HepG2 (cell line): ENCODE data around the gene CD14. TPM values are rescaled to one million over a fixed set of nuclear protein-coding genes. Genes with fewer than 3 reads are reported as not detected.

ENCODE experiments used
- ATF3 ChIP-seq: sonication (generic); formaldehyde crosslinking; IDR thresholded peaks from 2 replicates; pipeline ENCODE4 v1.4.0; 2020; ENCODE audit warnings: missing genetic modification reagents
- CEBPG ChIP-seq: IDR thresholded peaks from 2 replicates; pipeline ENCODE4 v1.6.1; 2016
- CREM ChIP-seq, 2 experiments: sonication (generic) in 1 of 2; formaldehyde crosslinking in 1 of 2; IDR thresholded peaks; 2 replicates each; pipeline versions ENCODE4 v1.4.0 to v1.6.1; 2016 to 2020; ENCODE audit warnings: antibody characterized with exemption in 1 of 2, mild to moderate bottlenecking in 1 of 2, missing genetic modification reagents in 1 of 2
- CTCF ChIP-seq: sonication (generic); formaldehyde crosslinking; IDR thresholded peaks from 2 replicates; pipeline ENCODE4 v1.5.0; 2020; ENCODE audit warnings: mild to moderate bottlenecking, missing genetic modification reagents, moderate library complexity
- HNF4G ChIP-seq, 2 experiments: sonication (generic) in 1 of 2; formaldehyde crosslinking in 1 of 2; IDR thresholded peaks; 2 replicates each; pipeline versions ENCODE4 v1.4.0 to v1.6.1; 2011 to 2020; ENCODE audit warnings: borderline replicate concordance in 2 of 2, low read depth in 2 of 2, mild to moderate bottlenecking in 2 of 2, low read length in 1 of 2, missing genetic modification reagents in 1 of 2, moderate library complexity in 1 of 2
- YEATS2 ChIP-seq: sonication (generic); formaldehyde crosslinking; IDR thresholded peaks from 2 replicates; pipeline ENCODE4 v1.4.0; 2020; ENCODE audit warnings: missing genetic modification reagents, borderline replicate concordance
- ZBTB37 ChIP-seq: sonication (generic); formaldehyde crosslinking; IDR thresholded peaks from 2 replicates; pipeline ENCODE4 v1.4.0; 2020; ENCODE audit warnings: mild to moderate bottlenecking, missing genetic modification reagents
- ZFP1 ChIP-seq: IDR thresholded peaks from 2 replicates; pipeline ENCODE4 v1.6.1; 2016
- ZIK1 ChIP-seq: sonication (generic); formaldehyde crosslinking; IDR thresholded peaks from 2 replicates; pipeline ENCODE4 v1.5.0; 2020; ENCODE audit warnings: mild to moderate bottlenecking, low read depth, missing genetic modification reagents, borderline replicate concordance
- ZMYM4 ChIP-seq: sonication (generic); formaldehyde crosslinking; IDR thresholded peaks from 2 replicates; pipeline ENCODE4 v1.8.1; 2023; ENCODE audit warnings: mild to moderate bottlenecking, missing genetic modification reagents
- ZNF280D ChIP-seq: sonication (generic); formaldehyde crosslinking; IDR thresholded peaks from 2 replicates; pipeline ENCODE4 v1.5.1; 2020; ENCODE audit warnings: mild to moderate bottlenecking, missing genetic modification reagents
- polyA plus RNA-seq, 8 experiments: library from polyadenylated mRNA; depleted of rRNA in 3 of 8; stranded (reverse) in 7 of 8; unstranded in 1 of 8; fragments of >200 nt; fragmentation: Illumina TruSeq in 4 of 8; extraction: Trizol in 4 of 8; gene quantifications; 2 replicates each; pipeline versions ENCODE4 v1.2.1 to v1.2.3, GENCODE V29; 2011 to 2016; ENCODE audit warnings: low read depth in 4 of 8, missing spikeins in 1 of 8, mixed read lengths in 1 of 8; ENCODE audit not compliant: insufficient read depth in 1 of 8
- total RNA-seq, 5 experiments: library from RNA; depleted of rRNA; stranded (reverse); fragments of >200 nt; fragmentation: Illumina TruSeq; extraction: Trizol; gene quantifications; 2 replicates each; pipeline ENCODE4 v1.2.3, GENCODE V29; 2016; ENCODE audit warnings: low read depth in 1 of 5
- TF ChIP-seq, protein P1 (sequence below): sonication (generic); formaldehyde crosslinking; IDR thresholded peaks from 2 replicates; pipeline ENCODE4 v1.4.0; 2020; ENCODE audit warnings: missing genetic modification reagents
- TF ChIP-seq, protein P2 (sequence below): sonication (generic); formaldehyde crosslinking; IDR thresholded peaks from 2 replicates; pipeline ENCODE4 v1.5.0; 2020; ENCODE audit warnings: missing genetic modification reagents

Gene CD14
- total and polyA plus RNA-seq, 2 of the 13 experiments (the other 11 are each of a cell fraction or from before 2014, with no cell fraction given), result 1.7 to 4.7 TPM

- TF ChIP-seq CREM (IDR thresholded peaks at IDR 0.05), result peak; percentile 71; the same call in 1 of the 2 replicates
- no peak for TF ChIP-seq CREM (CRISPR knock-in tag; IDR thresholded peaks at IDR 0.05)
- TF ChIP-seq CTCF (CRISPR knock-in tag), result no peak
- peak; percentile 90 for TF ChIP-seq HNF4G (IDR thresholded peaks at IDR 0.05; ENCODE audit: borderline replicate concordance, low read depth, low read length)
- no peak for TF ChIP-seq HNF4G (CRISPR knock-in tag; IDR thresholded peaks at IDR 0.05; ENCODE audit: borderline replicate concordance, low read depth)
- peak; percentile 32; the same call in 1 of the 2 replicates for TF ChIP-seq ZMYM4 (CRISPR knock-in tag)
- TF ChIP-seq, protein P1, sequence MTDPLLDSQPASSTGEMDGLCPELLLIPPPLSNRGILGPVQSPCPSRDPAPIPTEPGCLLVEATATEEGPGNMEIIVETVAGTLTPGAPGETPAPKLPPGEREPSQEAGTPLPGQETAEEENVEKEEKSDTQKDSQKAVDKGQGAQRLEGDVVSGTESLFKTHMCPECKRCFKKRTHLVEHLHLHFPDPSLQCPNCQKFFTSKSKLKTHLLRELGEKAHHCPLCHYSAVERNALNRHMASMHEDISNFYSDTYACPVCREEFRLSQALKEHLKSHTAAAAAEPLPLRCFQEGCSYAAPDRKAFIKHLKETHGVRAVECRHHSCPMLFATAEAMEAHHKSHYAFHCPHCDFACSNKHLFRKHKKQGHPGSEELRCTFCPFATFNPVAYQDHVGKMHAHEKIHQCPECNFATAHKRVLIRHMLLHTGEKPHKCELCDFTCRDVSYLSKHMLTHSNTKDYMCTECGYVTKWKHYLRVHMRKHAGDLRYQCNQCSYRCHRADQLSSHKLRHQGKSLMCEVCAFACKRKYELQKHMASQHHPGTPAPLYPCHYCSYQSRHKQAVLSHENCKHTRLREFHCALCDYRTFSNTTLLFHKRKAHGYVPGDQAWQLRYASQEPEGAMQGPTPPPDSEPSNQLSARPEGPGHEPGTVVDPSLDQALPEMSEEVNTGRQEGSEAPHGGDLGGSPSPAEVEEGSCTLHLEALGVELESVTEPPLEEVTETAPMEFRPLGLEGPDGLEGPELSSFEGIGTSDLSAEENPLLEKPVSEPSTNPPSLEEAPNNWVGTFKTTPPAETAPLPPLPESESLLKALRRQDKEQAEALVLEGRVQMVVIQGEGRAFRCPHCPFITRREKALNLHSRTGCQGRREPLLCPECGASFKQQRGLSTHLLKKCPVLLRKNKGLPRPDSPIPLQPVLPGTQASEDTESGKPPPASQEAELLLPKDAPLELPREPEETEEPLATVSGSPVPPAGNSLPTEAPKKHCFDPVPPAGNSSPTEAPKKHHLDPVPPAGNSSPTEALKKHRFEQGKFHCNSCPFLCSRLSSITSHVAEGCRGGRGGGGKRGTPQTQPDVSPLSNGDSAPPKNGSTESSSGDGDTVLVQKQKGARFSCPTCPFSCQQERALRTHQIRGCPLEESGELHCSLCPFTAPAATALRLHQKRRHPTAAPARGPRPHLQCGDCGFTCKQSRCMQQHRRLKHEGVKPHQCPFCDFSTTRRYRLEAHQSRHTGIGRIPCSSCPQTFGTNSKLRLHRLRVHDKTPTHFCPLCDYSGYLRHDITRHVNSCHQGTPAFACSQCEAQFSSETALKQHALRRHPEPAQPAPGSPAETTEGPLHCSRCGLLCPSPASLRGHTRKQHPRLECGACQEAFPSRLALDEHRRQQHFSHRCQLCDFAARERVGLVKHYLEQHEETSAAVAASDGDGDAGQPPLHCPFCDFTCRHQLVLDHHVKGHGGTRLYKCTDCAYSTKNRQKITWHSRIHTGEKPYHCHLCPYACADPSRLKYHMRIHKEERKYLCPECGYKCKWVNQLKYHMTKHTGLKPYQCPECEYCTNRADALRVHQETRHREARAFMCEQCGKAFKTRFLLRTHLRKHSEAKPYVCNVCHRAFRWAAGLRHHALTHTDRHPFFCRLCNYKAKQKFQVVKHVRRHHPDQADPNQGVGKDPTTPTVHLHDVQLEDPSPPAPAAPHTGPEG (CRISPR knock-in tag), result no peak
- no peak for TF ChIP-seq YEATS2
- no peak for TF ChIP-seq ZBTB37 (CRISPR knock-in tag)
- TF ChIP-seq, protein P2, sequence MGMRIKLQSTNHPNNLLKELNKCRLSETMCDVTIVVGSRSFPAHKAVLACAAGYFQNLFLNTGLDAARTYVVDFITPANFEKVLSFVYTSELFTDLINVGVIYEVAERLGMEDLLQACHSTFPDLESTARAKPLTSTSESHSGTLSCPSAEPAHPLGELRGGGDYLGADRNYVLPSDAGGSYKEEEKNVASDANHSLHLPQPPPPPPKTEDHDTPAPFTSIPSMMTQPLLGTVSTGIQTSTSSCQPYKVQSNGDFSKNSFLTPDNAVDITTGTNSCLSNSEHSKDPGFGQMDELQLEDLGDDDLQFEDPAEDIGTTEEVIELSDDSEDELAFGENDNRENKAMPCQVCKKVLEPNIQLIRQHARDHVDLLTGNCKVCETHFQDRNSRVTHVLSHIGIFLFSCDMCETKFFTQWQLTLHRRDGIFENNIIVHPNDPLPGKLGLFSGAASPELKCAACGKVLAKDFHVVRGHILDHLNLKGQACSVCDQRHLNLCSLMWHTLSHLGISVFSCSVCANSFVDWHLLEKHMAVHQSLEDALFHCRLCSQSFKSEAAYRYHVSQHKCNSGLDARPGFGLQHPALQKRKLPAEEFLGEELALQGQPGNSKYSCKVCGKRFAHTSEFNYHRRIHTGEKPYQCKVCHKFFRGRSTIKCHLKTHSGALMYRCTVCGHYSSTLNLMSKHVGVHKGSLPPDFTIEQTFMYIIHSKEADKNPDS (CRISPR knock-in tag), result peak; percentile 94; the same call in 1 of the 2 replicates
- TF ChIP-seq ATF3 (CRISPR knock-in tag), result peak; percentile 80
- no peak for TF ChIP-seq ZIK1 (CRISPR knock-in tag)
- peak; percentile 99 for TF ChIP-seq CEBPG (CRISPR knock-in tag)
- 0 out of 2 replicates have a peak, but pooled peaks have one; percentile 42 for TF ChIP-seq ZNF280D (CRISPR knock-in tag)
- 0 out of 2 replicates have a peak, but pooled peaks have one; percentile 27 for TF ChIP-seq ZFP1 (CRISPR knock-in tag)
Observed at GRCh38 chr5:140607031-140607430, 25.9 kb downstream of the CD14 start (continued).
